ENCODE data around the gene TMEM132D. TPM values are rescaled to one million over a fixed set of nuclear protein-coding genes. Genes with fewer than 3 reads are reported as not detected.
A peak's percentile ranks its signal among the peaks of the same experiment; 100 is the strongest.

The TMEM132D gene
- total RNA-seq, 2 donors from 2014 or later = 4.4 to 14.2 TPM

DNA sequence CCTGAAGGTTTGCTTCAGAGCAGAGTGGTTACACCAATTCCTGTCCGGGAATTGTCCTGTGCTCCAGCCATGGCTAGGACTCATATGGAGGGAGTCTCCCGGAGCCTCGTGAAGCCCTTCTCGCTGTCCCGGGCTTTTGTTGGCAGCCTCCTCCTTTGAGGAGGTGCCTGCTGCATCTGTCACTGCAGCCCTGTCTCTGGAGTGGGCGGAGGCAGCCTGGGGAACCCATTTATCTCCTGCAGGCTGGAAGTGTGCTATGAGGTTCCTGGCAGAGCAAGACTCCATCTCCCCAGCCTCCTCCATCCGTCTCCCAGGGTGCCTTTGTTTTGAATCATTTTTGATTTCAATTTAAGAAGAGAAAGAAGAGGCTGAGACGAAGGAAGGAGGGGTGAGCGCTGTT is 695.3 kb downstream of the TMEM132D start:
- no peak overlapping the region for H3K4me3 ChIP-seq (ENCODE audit: low read length)
- Mint-ChIP-seq H3K4me3 (no peak overlapping the region), H3K4me1 (peaks cover 11% of the 10 kb centered on the region), H3K27ac (no peak overlapping the region), H3K27me3 (ENCODE audit: insufficient read depth) (no peaks in the 10 kb centered on the region), H3K36me3 (ENCODE audit: low read depth) (no peaks in the 10 kb centered on the region), H3K9me3 (no peaks in the 10 kb centered on the region)
- H3K9ac ChIP-seq (ENCODE audit: extremely low read depth, low read length, poor library complexity, severe bottlenecking) = no peak overlapping the region
- no peak overlapping the region for H3K27ac ChIP-seq (ENCODE audit: low read depth, low read length)
- H3K27me3 ChIP-seq (ENCODE audit: control insufficient read depth, insufficient read depth, low read length, poor library complexity, severe bottlenecking) = no peaks in the 10 kb centered on the region
- no peaks in the 10 kb centered on the region for H3K36me3 ChIP-seq (ENCODE audit: control insufficient read depth, insufficient read depth, low read length)
- WGBS, 2 experiments (ENCODE audit: insufficient coverage in 1 of 2, insufficient read length in 1 of 2) = 88 to 92% methylated on average over 1 to 8 of the region's 9 CpGs
- no peaks in the 10 kb centered on the region for H3K9me3 ChIP-seq (ENCODE audit: control insufficient read depth, low read length)
- no peak for TF ChIP-seq CTCF (conservative IDR thresholded peaks at IDR 0.05)
- DNase-seq = peak; percentile 39
- H3K4me1 ChIP-seq (ENCODE audit: control insufficient read depth, insufficient read depth, low read length) = no peaks in the 10 kb centered on the region

GRCh38 chr12:129207084-129207483 is 696.7 kb downstream of the TMEM132D start:
- H3K36me3 ChIP-seq (ENCODE audit: control insufficient read depth, insufficient read depth, low read length) = no peaks in the 10 kb centered on the region
- H3K27me3 ChIP-seq (ENCODE audit: control insufficient read depth, insufficient read depth, low read length, poor library complexity, severe bottlenecking) = no peaks in the 10 kb centered on the region
- H3K27ac Mint-ChIP-seq = no peak overlapping the region
- H3K36me3 Mint-ChIP-seq (ENCODE audit: low read depth) = no peaks in the 10 kb centered on the region
- H3K27me3 Mint-ChIP-seq (ENCODE audit: insufficient read depth) = no peaks in the 10 kb centered on the region
- H3K9me3 ChIP-seq (ENCODE audit: control insufficient read depth, low read length) = no peaks in the 10 kb centered on the region
- no peak overlapping the region for H3K9ac ChIP-seq (ENCODE audit: extremely low read depth, low read length, poor library complexity, severe bottlenecking)
- H3K4me1 ChIP-seq (ENCODE audit: control insufficient read depth, insufficient read depth, low read length) = no peaks in the 10 kb centered on the region
- WGBS, 2 experiments (ENCODE audit: insufficient coverage in 1 of 2, insufficient read length in 1 of 2) = 88 to 95% methylated on average over 4 to 8 of the region's 9 CpGs
- H3K9me3 Mint-ChIP-seq = no peaks in the 10 kb centered on the region
- no peak overlapping the region for H3K4me3 Mint-ChIP-seq
- H3K27ac ChIP-seq (ENCODE audit: low read depth, low read length) = no peak overlapping the region
- no peak for TF ChIP-seq CTCF (conservative IDR thresholded peaks at IDR 0.05)
- no peak overlapping the region for H3K4me3 ChIP-seq (ENCODE audit: low read length)
- H3K4me1 Mint-ChIP-seq = peaks cover 11% of the 10 kb centered on the region
- DNase-seq = peak; percentile 25

DNA sequence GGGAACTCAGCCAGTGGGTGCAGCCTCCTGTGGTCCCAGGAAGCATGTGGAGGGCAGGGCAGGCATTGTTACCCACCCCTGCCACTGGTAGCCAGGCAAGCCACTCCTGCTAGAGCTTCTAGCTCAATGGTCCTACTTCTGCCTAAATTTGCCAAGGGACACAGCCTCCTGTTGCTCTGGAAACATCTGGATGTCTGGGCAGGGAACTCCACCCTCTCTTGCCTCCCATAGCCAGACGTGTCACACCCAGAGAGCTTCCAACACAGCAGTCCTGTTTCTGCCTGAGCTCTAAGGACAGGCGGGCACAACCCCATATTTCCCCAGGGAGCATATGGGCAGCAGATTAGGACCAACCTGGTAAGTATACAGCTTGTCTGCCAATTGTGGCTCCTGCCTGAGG is 700.4 kb downstream of the TMEM132D start:
- H3K4me1 Mint-ChIP-seq = peaks cover 7% of the 10 kb centered on the region
- 87 to 90% methylated on average over 2 of the region's 2 CpGs for WGBS, 2 experiments (ENCODE audit: insufficient coverage in 1 of 2, insufficient read length in 1 of 2)
- no peak for TF ChIP-seq CTCF (conservative IDR thresholded peaks at IDR 0.05)
- peak overlapping the region; percentile 23 for H3K27ac Mint-ChIP-seq
- Histone ChIP-seq H3K4me3 (ENCODE audit: low read length) (no peak overlapping the region), H3K36me3 (ENCODE audit: control insufficient read depth, insufficient read depth, low read length) (no peaks in the 10 kb centered on the region), H3K4me1 (ENCODE audit: control insufficient read depth, insufficient read depth, low read length) (no peaks in the 10 kb centered on the region), H3K27me3 (ENCODE audit: control insufficient read depth, insufficient read depth, low read length, poor library complexity, severe bottlenecking) (no peaks in the 10 kb centered on the region), H3K9me3 (ENCODE audit: control insufficient read depth, low read length) (peaks cover 14% of the 10 kb centered on the region), H3K27ac (ENCODE audit: low read depth, low read length) (no peak overlapping the region), H3K9ac (ENCODE audit: extremely low read depth, low read length, poor library complexity, severe bottlenecking) (no peak overlapping the region)
- no peak overlapping the region for H3K4me3 Mint-ChIP-seq
- H3K27me3 Mint-ChIP-seq (ENCODE audit: insufficient read depth) = peaks cover 3% of the 10 kb centered on the region
- peak; percentile 29 for DNase-seq
- peaks cover 18% of the 10 kb centered on the region for H3K36me3 Mint-ChIP-seq (ENCODE audit: low read depth)
- H3K9me3 Mint-ChIP-seq = peaks cover 13% of the 10 kb centered on the region
